Measurements from ENCODE around the gene GALNT2. TPM values are rescaled to one million over a fixed set of nuclear protein-coding genes. Genes with fewer than 3 reads are reported as not detected.

Gene GALNT2
- total and polyA plus RNA-seq, 2 of the 4 experiments (the other 2 are of a cell fraction) = 50.4 to 189 TPM

DNA sequence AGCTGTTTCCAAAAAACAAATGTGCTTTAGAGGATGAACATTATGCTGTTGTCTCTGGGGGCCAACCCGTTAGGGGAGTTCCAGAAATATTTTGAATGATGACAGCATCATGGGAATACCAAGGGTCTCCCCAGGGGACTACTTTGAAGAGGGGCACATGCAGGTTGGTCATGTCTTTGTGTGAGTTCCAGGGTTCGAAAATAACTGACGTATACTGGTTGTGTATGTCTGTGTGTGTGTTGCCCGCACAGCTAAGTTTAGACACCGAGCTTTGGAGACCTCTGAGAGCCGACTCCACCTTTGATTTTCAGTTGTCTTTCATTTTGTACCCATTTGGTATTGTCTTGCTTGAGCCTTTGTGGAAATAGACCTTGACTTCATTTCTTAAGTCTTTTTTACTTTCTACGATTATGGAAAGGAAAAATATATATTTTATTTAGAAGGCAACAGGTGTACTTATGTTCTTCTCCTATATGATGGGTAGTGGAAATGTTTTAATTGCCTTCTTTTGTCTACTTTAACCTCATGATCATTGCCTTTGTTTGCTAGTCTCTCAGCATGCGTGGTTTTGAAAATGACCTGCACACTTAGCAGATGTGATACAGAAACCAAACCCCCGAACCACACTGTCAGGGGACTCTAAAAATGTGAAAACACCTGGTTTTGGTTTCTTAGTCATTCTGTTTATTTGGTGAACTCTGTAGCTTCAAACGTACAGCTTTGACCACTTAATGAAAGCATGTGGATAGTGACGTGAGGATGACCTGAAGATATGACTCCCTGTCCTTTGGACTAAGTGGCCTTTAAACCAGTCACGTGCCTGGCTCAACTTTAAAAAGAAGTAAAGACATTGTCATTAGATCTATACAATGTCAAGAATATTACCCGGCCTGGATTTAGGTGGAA, 56.5 kb downstream of the GALNT2 start:
- Histone ChIP-seq H2AK9ac (replicated peaks; ENCODE audit: low read depth, low read length, poor library complexity) (no peak overlapping the region), H4K5ac (ENCODE audit: low read depth, low read length) (no peak overlapping the region), H2BK15ac (ENCODE audit: low read depth, low read length) (no peak overlapping the region), H4K91ac (ENCODE audit: insufficient read depth, low read depth, low read length) (no peak overlapping the region), H2BK20ac (ENCODE audit: low read depth, low read length) (no peak overlapping the region), H3K56ac (ENCODE audit: extremely low read depth, insufficient read depth, low read length) (no peak overlapping the region), H3K4me3 (ENCODE audit: insufficient read depth, low read depth, low read length) (no peak overlapping the region), H3K9me3 (ENCODE audit: control insufficient read depth, insufficient read depth, low read length) (no peaks in the 10 kb centered on the region), H2AK5ac (ENCODE audit: low read depth, low read length) (no peak overlapping the region), H2BK5ac (ENCODE audit: low read depth, low read length, poor library complexity, severe bottlenecking) (no peak overlapping the region), H3K27me3 (ENCODE audit: control insufficient read depth, insufficient read depth, low read length) (no peaks in the 10 kb centered on the region), H2BK120ac (ENCODE audit: low read depth, low read length) (no peak overlapping the region), H3K14ac (replicated peaks; ENCODE audit: low read depth, low read length) (no peak overlapping the region), H3K9me1 (ENCODE audit: insufficient read depth, low read length) (peaks cover 23% of the 10 kb centered on the region), H2AFZ (replicated peaks; ENCODE audit: low read length, poor library complexity) (no peak overlapping the region), H3K4me1 (ENCODE audit: control insufficient read depth, insufficient read depth, low read length) (peaks cover 26% of the 10 kb centered on the region), H3K4ac (ENCODE audit: low read depth, low read length) (no peak overlapping the region), H3K23ac (ENCODE audit: low read depth, low read length) (no peak overlapping the region), H3K36me3 (ENCODE audit: control insufficient read depth, insufficient read depth, low read length) (peaks cover 8% of the 10 kb centered on the region), H3K18ac (ENCODE audit: low read depth, low read length) (no peak overlapping the region), H4K20me1 (ENCODE audit: insufficient read depth, low read length) (peaks cover 72% of the 10 kb centered on the region), H3K27ac (ENCODE audit: insufficient read depth, low read length) (no peak overlapping the region), H3K79me1 (ENCODE audit: low read depth in 1 of 2, low read length in 2 of 2) (peaks cover 49 to 96% of the 10 kb centered on the region in 2 experiments; a peak in 3 of 4 replicates), H4K8ac (ENCODE audit: low read depth in 2 of 2, low read length in 2 of 2) (no peak overlapping the region), H3K4me2 (ENCODE audit: low read depth, low read length) (no peak overlapping the region), H3K9ac (ENCODE audit: low read depth, low read length) (no peak overlapping the region)
- DNase-seq (peak; percentile 89), ATAC-seq (ENCODE audit: low read depth) (no peak; the same call in 1 of the 2 replicates)
- WGBS, 2 experiments (ENCODE audit: extremely low coverage in 2 of 2, insufficient read length in 1 of 2) = 81% methylated on average over 3 of the region's 13 CpGs; no CpG with 5 or more reads in 1 of the 2 experiments
- intact Hi-C loops (cut with micrococcal nuclease) (no loop called here), dilution Hi-C loops (cut with HindIII; ENCODE audit: low sequenced_read_pairs, unreplicated experiment) (no loop called here), in situ Hi-C loops (cut with MboI; ENCODE audit: low sequenced_read_pairs) (no loop called here)
- CTCF ChIA-PET = interaction anchor here (1.7 kb wide), 1 partner anchor 13 kb away, joined by 7 read pairs; no protein-coding TSS in a partner anchor
- POLR2A ChIA-PET (ENCODE audit: unreplicated experiment) = no interaction called here
- TF ChIP-seq FOS (IDR thresholded peaks at IDR 0.05; ENCODE audit: low read depth, low read length) (peak; percentile 11; the same call in 1 of the 2 replicates), MAZ (IDR thresholded peaks at IDR 0.05; ENCODE audit: borderline replicate concordance, low read depth, low read length) (no peak), BHLHE40 (IDR thresholded peaks at IDR 0.05; ENCODE audit: low read depth, low read length) (0 out of 2 replicates have a peak, but pooled peaks have one; percentile 44)
- no TSS peak for BruUV-seq (replicated peaks)

Data from IMR-90 (cell line).